ENCODE data around the gene PRKG1. TPM values are rescaled to one million over a fixed set of nuclear protein-coding genes. Genes with fewer than 3 reads are reported as not detected.

PRKG1 gene
- total RNA-seq, 1 donor from 2014 or later: 17.9 TPM

GRCh38 chr10:51642581-51642980, 568.3 kb downstream of the PRKG1 start:
- no peak for DNase-seq (ENCODE audit: extremely low spot score in 2 of 2)
- Histone ChIP-seq H3K4me1 (no peaks in the 10 kb centered on the region), H3K4me3 (no peak overlapping the region), H3K36me3 (no peaks in the 10 kb centered on the region), H3K9me3 (no peaks in the 10 kb centered on the region), H3K27ac (no peak overlapping the region), H3K27me3 (no peaks in the 10 kb centered on the region)
- intact Hi-C loops (cut with DNase I): no loop called here
- no peak for TF ChIP-seq CTCF (IDR thresholded peaks at IDR 0.05)
- TF ChIP-seq POLR2A (IDR thresholded peaks at IDR 0.05): no peak
- TF ChIP-seq POLR2AphosphoS5 (IDR thresholded peaks at IDR 0.05; ENCODE audit: insufficient read depth in 1 of 2, low read depth in 1 of 2): no peak

- intact Hi-C loops (cut with DNase I): no loop called here
- no peaks in the 10 kb centered on the region for H3K27me3 ChIP-seq
- H3K9me3 ChIP-seq: no peaks in the 10 kb centered on the region
- H3K36me3 ChIP-seq: no peaks in the 10 kb centered on the region
- H3K4me1 ChIP-seq: no peaks in the 10 kb centered on the region
- TF ChIP-seq POLR2AphosphoS5 (IDR thresholded peaks at IDR 0.05; ENCODE audit: insufficient read depth in 1 of 2, low read depth in 1 of 2) (no peak), CTCF (IDR thresholded peaks at IDR 0.05) (no peak), POLR2A (IDR thresholded peaks at IDR 0.05) (no peak)
- DNase-seq (ENCODE audit: extremely low spot score in 2 of 2): no peak
- no peak overlapping the region for H3K27ac ChIP-seq
- no peak overlapping the region for H3K4me3 ChIP-seq
These were observed 569.4 kb downstream of the PRKG1 start for GRCh38 chr10:51643734-51644133.

- no peak for DNase-seq (ENCODE audit: extremely low spot score in 2 of 2)
- no peak overlapping the region for H3K27ac ChIP-seq
- H3K36me3 ChIP-seq: no peaks in the 10 kb centered on the region
- H3K4me1 ChIP-seq: peaks cover 9% of the 10 kb centered on the region
- H3K27me3 ChIP-seq: no peaks in the 10 kb centered on the region
- TF ChIP-seq POLR2A (IDR thresholded peaks at IDR 0.05) (no peak), CTCF (IDR thresholded peaks at IDR 0.05) (no peak), POLR2AphosphoS5 (IDR thresholded peaks at IDR 0.05; ENCODE audit: insufficient read depth in 1 of 2, low read depth in 1 of 2) (no peak)
- intact Hi-C loops (cut with DNase I): no loop called here
- no peaks in the 10 kb centered on the region for H3K9me3 ChIP-seq
- H3K4me3 ChIP-seq: no peak overlapping the region
These were observed 574.8 kb downstream of the PRKG1 start for GRCh38 chr10:51649064-51649463.

- Histone ChIP-seq H3K9me3 (no peaks in the 10 kb centered on the region), H3K4me1 (peaks cover 9% of the 10 kb centered on the region), H3K4me3 (no peak overlapping the region), H3K36me3 (no peaks in the 10 kb centered on the region), H3K27ac (no peak overlapping the region), H3K27me3 (no peaks in the 10 kb centered on the region)
- TF ChIP-seq CTCF (IDR thresholded peaks at IDR 0.05) (no peak), POLR2AphosphoS5 (IDR thresholded peaks at IDR 0.05; ENCODE audit: insufficient read depth in 1 of 2, low read depth in 1 of 2) (no peak), POLR2A (IDR thresholded peaks at IDR 0.05) (no peak)
- intact Hi-C loops (cut with DNase I): no loop called here
- DNase-seq (ENCODE audit: extremely low spot score in 2 of 2): no peak
These were observed 576.8 kb downstream of the PRKG1 start for GRCh38 chr10:51651063-51651462.

- no peaks in the 10 kb centered on the region for H3K36me3 ChIP-seq
- TF ChIP-seq POLR2A (IDR thresholded peaks at IDR 0.05) (no peak), CTCF (IDR thresholded peaks at IDR 0.05) (no peak), POLR2AphosphoS5 (IDR thresholded peaks at IDR 0.05; ENCODE audit: insufficient read depth in 1 of 2, low read depth in 1 of 2) (no peak)
- H3K9me3 ChIP-seq: no peaks in the 10 kb centered on the region
- intact Hi-C loops (cut with DNase I): no loop called here
- no peak overlapping the region for H3K4me3 ChIP-seq
- peaks cover 14% of the 10 kb centered on the region for H3K4me1 ChIP-seq
- no peak for DNase-seq (ENCODE audit: extremely low spot score in 2 of 2)
- no peaks in the 10 kb centered on the region for H3K27me3 ChIP-seq
- H3K27ac ChIP-seq: no peak overlapping the region
These were observed 578.7 kb downstream of the PRKG1 start for GRCh38 chr10:51653025-51653424.
